Uterus (tissue), 2 donors: ENCODE results near the gene GPHN.

ENCODE experiments used
- CTCF ChIP-seq, 4 experiments: fragments of 200-600 bp in 2 of 4; fragments of 450-650 bp in 2 of 4; sonication (generic) in 2 of 4; IDR thresholded peaks; one replicate each; pipeline ENCODE4 v1.5.1; 2016 to 2019; ENCODE audit warnings: antibody characterized with exemption in 4 of 4, mild to moderate bottlenecking in 2 of 4, moderate library complexity in 1 of 4
- POLR2A ChIP-seq, 2 donors: fragments of 450-650 bp; IDR thresholded peaks; one replicate each; pipeline ENCODE4 v1.6.1; 2016; ENCODE audit warnings: antibody characterized with exemption in 2 of 2, mild to moderate bottlenecking in 1 of 2, moderate library complexity in 1 of 2

GRCh38 chr14:66802962-66803361, 295.0 kb downstream of the GPHN start:
- TF ChIP-seq CTCF (IDR thresholded peaks at IDR 0.05) (no peak), POLR2A (IDR thresholded peaks at IDR 0.05) (no peak)
